CMK (cell line): ENCODE results near the gene SLC26A4.

Experiments
- DNase-seq: peaks from one replicate; pipeline ENCODE4 v3.0.0-alpha.2; 2010; ENCODE audit warnings: low read depth

SLC26A4 gene

GRCh38 chr7:107697321-107698049 is 36.9 kb downstream of the SLC26A4 start:
- no peak for DNase-seq

GRCh38 chr7:107700570-107700969 is 39.9 kb downstream of the SLC26A4 start:
- no peak for DNase-seq

GRCh38 chr7:107701191-107701590 is 40.6 kb downstream of the SLC26A4 start:
- no peak for DNase-seq

- no peak for DNase-seq
Observed at GRCh38 chr7:107703219-107703618, 42.6 kb downstream of the SLC26A4 start.

- no peak for DNase-seq
Observed at GRCh38 chr7:107703872-107704271, 43.2 kb downstream of the SLC26A4 start.

GRCh38 chr7:107708956-107709355 is 48.3 kb downstream of the SLC26A4 start:
- DNase-seq, result no peak

GRCh38 chr7:107711301-107711700 is 50.7 kb downstream of the SLC26A4 start:
- no peak for DNase-seq

- DNase-seq, result no peak
Observed at GRCh38 chr7:107712025-107712424, 51.4 kb downstream of the SLC26A4 start.

GRCh38 chr7:107712896-107713295 is 52.3 kb downstream of the SLC26A4 start:
- no peak for DNase-seq

GRCh38 chr7:107715531-107715930 is 54.9 kb downstream of the SLC26A4 start:
- DNase-seq, result no peak

GRCh38 chr7:107718456-107719193 is 58.0 kb downstream of the SLC26A4 start:
- DNase-seq, result no peak

- DNase-seq, result no peak
Observed at GRCh38 chr7:107721286-107721685, 60.7 kb downstream of the SLC26A4 start.

GRCh38 chr7:107723255-107723654 is 62.6 kb downstream of the SLC26A4 start:
- DNase-seq, result no peak

GRCh38 chr7:107725138-107725740 is 64.6 kb downstream of the SLC26A4 start:
- DNase-seq, result no peak

GRCh38 chr7:107726356-107727130 is 65.9 kb downstream of the SLC26A4 start:
- no peak for DNase-seq

- no peak for DNase-seq
Observed at GRCh38 chr7:107728276-107728675, 67.6 kb downstream of the SLC26A4 start.

- DNase-seq, result peak; percentile 27
Observed at GRCh38 chr7:107742678-107743566, 82.3 kb downstream of the SLC26A4 start.

GRCh38 chr7:107743567-107744344 is 83.1 kb downstream of the SLC26A4 start, which contains the start of gene CBLL1:
CBLL1 (plus strand) TSS chr7:107744142; CDS start chr7:107744164, 22 bp downstream.
- peak; percentile 71 for DNase-seq

- peak; percentile 9 for DNase-seq
Observed at GRCh38 chr7:107744345-107744750, 83.7 kb downstream of the SLC26A4 start.

- no peak for DNase-seq
Observed at GRCh38 chr7:107746006-107746405, 85.4 kb downstream of the SLC26A4 start.
